ENCODE data around the gene PRSS38. TPM values are rescaled to one million over a fixed set of nuclear protein-coding genes. Genes with fewer than 3 reads are reported as not detected.

PRSS38 gene
- total and polyA plus RNA-seq, 2 experiments from 2014 or later, result not detected

DNA sequence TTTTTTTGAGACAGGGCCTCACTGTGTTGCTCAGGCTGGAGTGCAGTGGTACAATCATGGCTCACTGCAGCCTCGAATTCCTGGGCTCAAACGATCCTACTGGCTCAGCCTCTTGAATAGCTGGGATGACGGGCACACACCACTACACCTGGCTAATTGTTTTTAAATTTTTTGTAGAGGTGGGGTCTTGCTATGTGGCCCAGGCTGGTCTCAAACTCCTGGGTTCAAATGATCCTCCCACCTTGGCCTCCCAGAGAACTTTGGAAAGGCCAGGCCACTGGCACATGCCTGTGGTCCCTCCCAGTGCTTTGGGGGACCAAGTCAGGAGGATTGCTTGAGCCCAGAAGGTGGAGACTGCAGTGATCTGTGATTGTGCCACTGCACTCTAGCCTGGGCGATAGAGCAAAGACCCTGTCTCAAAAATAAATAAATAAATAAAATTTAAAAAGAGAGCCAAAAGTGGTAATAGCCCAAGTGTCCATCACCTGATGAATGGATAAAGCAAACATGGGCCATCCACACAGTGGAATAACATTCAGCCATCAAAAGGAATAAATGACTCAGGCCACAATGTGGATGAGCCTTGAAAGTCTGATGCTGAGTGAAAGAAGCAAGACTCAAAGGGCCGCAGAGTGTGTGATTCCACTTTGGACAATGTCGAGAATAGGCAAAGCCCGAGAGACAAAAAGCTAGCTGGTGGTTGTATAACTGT, 40.8 kb downstream of the PRSS38 start:
- H3K27me3 Mint-ChIP-seq (ENCODE audit: insufficient read depth, low read depth, poor library complexity), result peaks cover 14% of the 10 kb centered on the region
- no peak for ATAC-seq

More for the DNA sequence above, 40.8 kb downstream of the PRSS38 start:
- Mint-ChIP-seq H3K4me3 (no peak overlapping the region), H3K27ac (no peak overlapping the region), H3K4me1 (no peaks in the 10 kb centered on the region), H3K36me3 (ENCODE audit: low read depth) (no peaks in the 10 kb centered on the region), H3K9me3 (peaks cover 10% of the 10 kb centered on the region)
- Histone ChIP-seq H3K79me2 (replicated peaks; ENCODE audit: insufficient read depth) (no peaks in the 10 kb centered on the region), H3K36me3 (ENCODE audit: insufficient read depth) (no peaks in the 10 kb centered on the region), H4K20me1 (replicated peaks; ENCODE audit: insufficient read depth) (no peaks in the 10 kb centered on the region), H2AFZ (no peak overlapping the region), H3K27ac (ENCODE audit: low read depth) (no peak overlapping the region), H3K27me3 (ENCODE audit: insufficient read depth) (no peaks in the 10 kb centered on the region), H3F3A (replicated peaks; ENCODE audit: low read depth) (no peaks in the 10 kb centered on the region), H3K9me2 (ENCODE audit: insufficient read depth) (no peaks in the 10 kb centered on the region), H3K4me1 (ENCODE audit: insufficient read depth) (no peaks in the 10 kb centered on the region), H3K4me2 (no peak overlapping the region), H3K4me3 (no peak overlapping the region)
- TF ChIP-seq CREB1 (CRISPR knock-in tag; IDR thresholded peaks at IDR 0.05; ENCODE audit: low read depth) (no peak), NANOG (IDR thresholded peaks at IDR 0.05; ENCODE audit: borderline replicate concordance) (no peak), JUNB (IDR thresholded peaks at IDR 0.05; ENCODE audit: unreplicated experiment) (no peak), POLR2AphosphoS5 (IDR thresholded peaks at IDR 0.05; ENCODE audit: low read depth) (no peak), EZH2phosphoT487 (IDR thresholded peaks at IDR 0.05; ENCODE audit: unreplicated experiment) (no peak), ZNF114 (CRISPR knock-in tag; IDR thresholded peaks at IDR 0.05) (no peak), STAT1 (IDR thresholded peaks at IDR 0.05; ENCODE audit: unreplicated experiment) (no peak), ZNF331 (CRISPR knock-in tag; IDR thresholded peaks at IDR 0.05; ENCODE audit: low read depth) (no peak), EZH2 (IDR thresholded peaks at IDR 0.05; ENCODE audit: low read depth, unreplicated experiment) (no peak)
- TF ChIP-seq, protein P1, sequence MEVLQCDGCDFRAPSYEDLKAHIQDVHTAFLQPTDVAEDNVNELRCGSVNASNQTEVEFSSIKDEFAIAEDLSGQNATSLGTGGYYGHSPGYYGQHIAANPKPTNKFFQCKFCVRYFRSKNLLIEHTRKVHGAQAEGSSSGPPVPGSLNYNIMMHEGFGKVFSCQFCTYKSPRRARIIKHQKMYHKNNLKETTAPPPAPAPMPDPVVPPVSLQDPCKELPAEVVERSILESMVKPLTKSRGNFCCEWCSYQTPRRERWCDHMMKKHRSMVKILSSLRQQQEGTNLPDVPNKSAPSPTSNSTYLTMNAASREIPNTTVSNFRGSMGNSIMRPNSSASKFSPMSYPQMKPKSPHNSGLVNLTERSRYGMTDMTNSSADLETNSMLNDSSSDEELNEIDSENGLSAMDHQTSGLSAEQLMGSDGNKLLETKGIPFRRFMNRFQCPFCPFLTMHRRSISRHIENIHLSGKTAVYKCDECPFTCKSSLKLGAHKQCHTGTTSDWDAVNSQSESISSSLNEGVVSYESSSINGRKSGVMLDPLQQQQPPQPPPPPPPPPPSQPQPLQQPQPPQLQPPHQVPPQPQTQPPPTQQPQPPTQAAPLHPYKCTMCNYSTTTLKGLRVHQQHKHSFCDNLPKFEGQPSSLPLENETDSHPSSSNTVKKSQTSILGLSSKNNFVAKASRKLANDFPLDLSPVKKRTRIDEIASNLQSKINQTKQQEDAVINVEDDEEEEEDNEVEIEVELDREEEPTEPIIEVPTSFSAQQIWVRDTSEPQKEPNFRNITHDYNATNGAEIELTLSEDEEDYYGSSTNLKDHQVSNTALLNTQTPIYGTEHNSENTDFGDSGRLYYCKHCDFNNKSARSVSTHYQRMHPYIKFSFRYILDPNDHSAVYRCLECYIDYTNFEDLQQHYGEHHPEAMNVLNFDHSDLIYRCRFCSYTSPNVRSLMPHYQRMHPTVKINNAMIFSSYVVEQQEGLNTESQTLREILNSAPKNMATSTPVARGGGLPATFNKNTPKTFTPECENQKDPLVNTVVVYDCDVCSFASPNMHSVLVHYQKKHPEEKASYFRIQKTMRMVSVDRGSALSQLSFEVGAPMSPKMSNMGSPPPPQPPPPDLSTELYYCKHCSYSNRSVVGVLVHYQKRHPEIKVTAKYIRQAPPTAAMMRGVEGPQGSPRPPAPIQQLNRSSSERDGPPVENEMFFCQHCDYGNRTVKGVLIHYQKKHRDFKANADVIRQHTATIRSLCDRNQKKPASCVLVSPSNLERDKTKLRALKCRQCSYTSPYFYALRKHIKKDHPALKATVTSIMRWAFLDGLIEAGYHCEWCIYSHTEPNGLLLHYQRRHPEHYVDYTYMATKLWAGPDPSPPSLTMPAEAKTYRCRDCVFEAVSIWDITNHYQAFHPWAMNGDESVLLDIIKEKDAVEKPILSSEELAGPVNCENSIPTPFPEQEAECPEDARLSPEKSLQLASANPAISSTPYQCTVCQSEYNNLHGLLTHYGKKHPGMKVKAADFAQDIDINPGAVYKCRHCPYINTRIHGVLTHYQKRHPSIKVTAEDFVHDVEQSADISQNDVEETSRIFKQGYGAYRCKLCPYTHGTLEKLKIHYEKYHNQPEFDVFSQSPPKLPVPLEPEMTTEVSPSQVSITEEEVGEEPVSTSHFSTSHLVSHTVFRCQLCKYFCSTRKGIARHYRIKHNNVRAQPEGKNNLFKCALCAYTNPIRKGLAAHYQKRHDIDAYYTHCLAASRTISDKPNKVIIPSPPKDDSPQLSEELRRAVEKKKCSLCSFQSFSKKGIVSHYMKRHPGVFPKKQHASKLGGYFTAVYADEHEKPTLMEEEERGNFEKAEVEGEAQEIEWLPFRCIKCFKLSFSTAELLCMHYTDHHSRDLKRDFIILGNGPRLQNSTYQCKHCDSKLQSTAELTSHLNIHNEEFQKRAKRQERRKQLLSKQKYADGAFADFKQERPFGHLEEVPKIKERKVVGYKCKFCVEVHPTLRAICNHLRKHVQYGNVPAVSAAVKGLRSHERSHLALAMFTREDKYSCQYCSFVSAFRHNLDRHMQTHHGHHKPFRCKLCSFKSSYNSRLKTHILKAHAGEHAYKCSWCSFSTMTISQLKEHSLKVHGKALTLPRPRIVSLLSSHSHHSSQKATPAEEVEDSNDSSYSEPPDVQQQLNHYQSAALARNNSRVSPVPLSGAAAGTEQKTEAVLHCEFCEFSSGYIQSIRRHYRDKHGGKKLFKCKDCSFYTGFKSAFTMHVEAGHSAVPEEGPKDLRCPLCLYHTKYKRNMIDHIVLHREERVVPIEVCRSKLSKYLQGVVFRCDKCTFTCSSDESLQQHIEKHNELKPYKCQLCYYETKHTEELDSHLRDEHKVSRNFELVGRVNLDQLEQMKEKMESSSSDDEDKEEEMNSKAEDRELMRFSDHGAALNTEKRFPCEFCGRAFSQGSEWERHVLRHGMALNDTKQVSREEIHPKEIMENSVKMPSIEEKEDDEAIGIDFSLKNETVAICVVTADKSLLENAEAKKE (CRISPR knock-in tag; IDR thresholded peaks at IDR 0.05), result no peak
- TF ChIP-seq, protein P2, sequence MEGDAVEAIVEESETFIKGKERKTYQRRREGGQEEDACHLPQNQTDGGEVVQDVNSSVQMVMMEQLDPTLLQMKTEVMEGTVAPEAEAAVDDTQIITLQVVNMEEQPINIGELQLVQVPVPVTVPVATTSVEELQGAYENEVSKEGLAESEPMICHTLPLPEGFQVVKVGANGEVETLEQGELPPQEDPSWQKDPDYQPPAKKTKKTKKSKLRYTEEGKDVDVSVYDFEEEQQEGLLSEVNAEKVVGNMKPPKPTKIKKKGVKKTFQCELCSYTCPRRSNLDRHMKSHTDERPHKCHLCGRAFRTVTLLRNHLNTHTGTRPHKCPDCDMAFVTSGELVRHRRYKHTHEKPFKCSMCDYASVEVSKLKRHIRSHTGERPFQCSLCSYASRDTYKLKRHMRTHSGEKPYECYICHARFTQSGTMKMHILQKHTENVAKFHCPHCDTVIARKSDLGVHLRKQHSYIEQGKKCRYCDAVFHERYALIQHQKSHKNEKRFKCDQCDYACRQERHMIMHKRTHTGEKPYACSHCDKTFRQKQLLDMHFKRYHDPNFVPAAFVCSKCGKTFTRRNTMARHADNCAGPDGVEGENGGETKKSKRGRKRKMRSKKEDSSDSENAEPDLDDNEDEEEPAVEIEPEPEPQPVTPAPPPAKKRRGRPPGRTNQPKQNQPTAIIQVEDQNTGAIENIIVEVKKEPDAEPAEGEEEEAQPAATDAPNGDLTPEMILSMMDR (conservative IDR thresholded peaks at IDR 0.05; ENCODE audit: low read depth in 2 of 2), result no peak
- TF ChIP-seq, protein P3, sequence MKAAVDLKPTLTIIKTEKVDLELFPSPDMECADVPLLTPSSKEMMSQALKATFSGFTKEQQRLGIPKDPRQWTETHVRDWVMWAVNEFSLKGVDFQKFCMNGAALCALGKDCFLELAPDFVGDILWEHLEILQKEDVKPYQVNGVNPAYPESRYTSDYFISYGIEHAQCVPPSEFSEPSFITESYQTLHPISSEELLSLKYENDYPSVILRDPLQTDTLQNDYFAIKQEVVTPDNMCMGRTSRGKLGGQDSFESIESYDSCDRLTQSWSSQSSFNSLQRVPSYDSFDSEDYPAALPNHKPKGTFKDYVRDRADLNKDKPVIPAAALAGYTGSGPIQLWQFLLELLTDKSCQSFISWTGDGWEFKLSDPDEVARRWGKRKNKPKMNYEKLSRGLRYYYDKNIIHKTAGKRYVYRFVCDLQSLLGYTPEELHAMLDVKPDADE (IDR thresholded peaks at IDR 0.05), result no peak
- TF ChIP-seq, protein P4, sequence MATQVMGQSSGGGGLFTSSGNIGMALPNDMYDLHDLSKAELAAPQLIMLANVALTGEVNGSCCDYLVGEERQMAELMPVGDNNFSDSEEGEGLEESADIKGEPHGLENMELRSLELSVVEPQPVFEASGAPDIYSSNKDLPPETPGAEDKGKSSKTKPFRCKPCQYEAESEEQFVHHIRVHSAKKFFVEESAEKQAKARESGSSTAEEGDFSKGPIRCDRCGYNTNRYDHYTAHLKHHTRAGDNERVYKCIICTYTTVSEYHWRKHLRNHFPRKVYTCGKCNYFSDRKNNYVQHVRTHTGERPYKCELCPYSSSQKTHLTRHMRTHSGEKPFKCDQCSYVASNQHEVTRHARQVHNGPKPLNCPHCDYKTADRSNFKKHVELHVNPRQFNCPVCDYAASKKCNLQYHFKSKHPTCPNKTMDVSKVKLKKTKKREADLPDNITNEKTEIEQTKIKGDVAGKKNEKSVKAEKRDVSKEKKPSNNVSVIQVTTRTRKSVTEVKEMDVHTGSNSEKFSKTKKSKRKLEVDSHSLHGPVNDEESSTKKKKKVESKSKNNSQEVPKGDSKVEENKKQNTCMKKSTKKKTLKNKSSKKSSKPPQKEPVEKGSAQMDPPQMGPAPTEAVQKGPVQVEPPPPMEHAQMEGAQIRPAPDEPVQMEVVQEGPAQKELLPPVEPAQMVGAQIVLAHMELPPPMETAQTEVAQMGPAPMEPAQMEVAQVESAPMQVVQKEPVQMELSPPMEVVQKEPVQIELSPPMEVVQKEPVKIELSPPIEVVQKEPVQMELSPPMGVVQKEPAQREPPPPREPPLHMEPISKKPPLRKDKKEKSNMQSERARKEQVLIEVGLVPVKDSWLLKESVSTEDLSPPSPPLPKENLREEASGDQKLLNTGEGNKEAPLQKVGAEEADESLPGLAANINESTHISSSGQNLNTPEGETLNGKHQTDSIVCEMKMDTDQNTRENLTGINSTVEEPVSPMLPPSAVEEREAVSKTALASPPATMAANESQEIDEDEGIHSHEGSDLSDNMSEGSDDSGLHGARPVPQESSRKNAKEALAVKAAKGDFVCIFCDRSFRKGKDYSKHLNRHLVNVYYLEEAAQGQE (IDR thresholded peaks at IDR 0.05; ENCODE audit: unreplicated experiment), result no peak
- DNase-seq (ENCODE audit: low spot score), result no peak
